Right hindlimb (tissue), 1 donor: ENCODE measurements around the gene MYL3.
A peak's percentile ranks its signal among the peaks of the same experiment; 100 is the strongest.

Experiments used
- DNase-seq: peaks from one replicate; pipeline ENCODE4 v3.0.0-alpha.2; 2018

MYL3 gene

DNA sequence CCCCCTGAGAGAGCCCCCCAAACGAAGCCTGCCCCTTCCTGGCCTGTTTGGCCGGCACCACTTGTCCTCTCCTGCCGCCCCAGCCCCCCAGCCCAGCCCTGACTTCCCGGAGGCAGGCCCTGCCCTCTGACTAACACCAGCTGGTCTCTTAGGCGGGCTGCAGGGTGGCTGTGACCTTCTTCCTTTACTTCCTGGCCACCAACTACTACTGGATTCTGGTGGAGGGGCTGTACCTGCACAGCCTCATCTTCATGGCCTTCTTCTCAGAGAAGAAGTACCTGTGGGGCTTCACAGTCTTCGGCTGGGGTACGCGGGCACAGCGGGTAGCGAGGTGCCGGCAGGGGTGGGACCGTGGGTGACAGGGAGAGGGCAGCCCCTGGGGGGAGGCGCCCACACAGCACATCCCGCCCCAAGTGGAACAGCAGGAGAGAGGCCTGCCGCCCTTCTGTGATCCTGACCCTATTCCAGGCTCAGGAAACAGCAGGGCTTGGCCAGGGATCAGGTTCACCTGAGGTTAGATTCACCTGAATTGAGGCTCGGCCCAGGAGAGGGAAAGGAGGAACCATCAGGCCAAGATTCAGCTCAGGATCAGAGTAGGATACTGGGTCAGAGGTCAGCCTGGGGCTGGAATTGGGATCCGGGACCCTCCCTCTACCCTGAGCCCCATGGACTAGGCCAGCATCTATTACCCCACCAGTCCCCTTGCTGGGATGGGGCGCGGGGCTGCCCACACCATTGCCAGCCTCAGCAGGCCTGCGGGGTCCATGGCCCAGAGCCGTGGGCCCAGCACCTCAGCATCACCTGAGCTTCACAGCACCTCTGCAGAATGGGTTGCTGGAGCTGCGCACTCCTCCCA is 36.1 kb upstream of the MYL3 start:
- peak; percentile 16 for DNase-seq

DNA sequence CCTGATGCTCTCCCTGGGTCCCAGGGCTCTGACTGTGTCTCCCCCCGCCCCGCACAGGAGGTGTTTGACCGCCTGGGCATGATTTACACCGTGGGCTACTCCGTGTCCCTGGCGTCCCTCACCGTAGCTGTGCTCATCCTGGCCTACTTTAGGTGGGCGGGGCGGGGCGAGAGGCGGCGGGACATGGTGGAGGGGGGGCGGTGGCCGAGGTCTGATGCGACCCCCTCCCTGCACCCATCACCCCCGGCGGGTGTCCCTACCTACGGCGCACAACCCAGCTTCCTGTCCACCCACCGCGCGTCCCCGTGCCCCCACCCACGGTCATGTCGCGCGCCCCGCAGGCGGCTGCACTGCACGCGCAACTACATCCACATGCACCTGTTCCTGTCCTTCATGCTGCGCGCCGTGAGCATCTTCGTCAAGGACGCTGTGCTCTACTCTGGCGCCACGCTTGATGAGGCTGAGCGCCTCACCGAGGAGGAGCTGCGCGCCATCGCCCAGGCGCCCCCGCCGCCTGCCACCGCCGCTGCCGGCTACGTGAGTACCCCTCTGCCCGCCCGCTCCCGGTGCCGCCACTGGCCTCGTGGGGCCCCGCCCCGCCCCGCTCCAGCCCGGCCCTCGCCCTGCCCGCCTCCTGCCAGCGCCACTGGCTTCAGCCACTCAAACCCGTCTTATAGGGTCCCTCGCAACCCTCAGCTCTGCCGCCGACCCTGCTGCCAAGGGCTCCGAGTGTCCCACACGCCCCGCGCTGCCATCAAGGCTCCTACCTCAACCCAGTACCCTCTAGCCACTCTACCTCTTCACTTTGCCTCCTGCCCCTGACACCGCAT is 35.3 kb upstream of the MYL3 start:
- DNase-seq: peak; percentile 47

GRCh38 chr3:46897829-46898320 is 34.6 kb upstream of the MYL3 start:
- DNase-seq: peak; percentile 7

DNA sequence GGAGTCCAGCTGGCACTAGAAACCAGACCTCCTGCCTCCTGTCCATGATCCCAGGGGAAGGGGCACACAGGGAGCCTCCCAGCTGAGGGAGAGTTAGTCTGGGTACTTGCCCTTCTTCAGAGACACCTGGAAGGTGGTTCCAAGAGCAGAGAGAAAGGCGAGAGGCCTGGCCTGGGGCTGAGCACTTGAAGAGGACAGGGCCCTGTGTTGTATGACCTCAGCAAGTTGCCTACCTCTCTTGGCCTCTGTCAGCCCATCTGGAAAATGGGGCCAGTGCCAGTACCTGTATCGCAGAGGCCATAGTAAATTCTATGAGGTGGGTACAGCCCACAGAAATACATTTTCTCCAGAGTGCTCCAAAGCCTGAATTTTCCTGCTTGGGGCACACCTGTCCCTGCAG is 33.8 kb upstream of the MYL3 start:
- peak; percentile 18 for DNase-seq

- DNase-seq: peak; percentile 66
Observed at GRCh38 chr3:46896386-46896785, 33.1 kb upstream of the MYL3 start.

- peak; percentile 16 for DNase-seq
Observed at GRCh38 chr3:46895761-46896160, 32.5 kb upstream of the MYL3 start.

GRCh38 chr3:46895204-46895660 is 32.0 kb upstream of the MYL3 start:
- peak; percentile 77 for DNase-seq

DNA sequence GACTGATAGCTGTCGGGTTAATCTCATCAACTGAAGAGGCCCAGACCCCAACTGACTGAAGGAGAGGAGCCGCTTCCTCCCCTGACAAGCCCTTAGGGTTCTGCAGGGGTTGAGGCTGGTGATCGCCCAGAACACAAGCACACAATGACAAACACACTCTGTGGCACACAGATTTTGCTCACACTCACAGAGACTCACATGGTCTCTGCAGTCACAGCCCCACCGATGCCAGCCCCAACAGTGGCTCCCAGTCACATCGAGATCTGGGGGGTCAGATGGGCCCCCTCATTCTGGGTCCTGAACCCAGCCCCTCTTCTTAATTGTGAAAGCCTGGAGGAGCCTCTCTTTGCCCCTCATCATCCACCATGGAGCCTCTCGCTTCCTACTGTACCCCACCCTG is 31.0 kb upstream of the MYL3 start:
- peak; percentile 16 for DNase-seq

- DNase-seq: no peak
Observed at GRCh38 chr3:46893763-46894162, 30.5 kb upstream of the MYL3 start.

DNA sequence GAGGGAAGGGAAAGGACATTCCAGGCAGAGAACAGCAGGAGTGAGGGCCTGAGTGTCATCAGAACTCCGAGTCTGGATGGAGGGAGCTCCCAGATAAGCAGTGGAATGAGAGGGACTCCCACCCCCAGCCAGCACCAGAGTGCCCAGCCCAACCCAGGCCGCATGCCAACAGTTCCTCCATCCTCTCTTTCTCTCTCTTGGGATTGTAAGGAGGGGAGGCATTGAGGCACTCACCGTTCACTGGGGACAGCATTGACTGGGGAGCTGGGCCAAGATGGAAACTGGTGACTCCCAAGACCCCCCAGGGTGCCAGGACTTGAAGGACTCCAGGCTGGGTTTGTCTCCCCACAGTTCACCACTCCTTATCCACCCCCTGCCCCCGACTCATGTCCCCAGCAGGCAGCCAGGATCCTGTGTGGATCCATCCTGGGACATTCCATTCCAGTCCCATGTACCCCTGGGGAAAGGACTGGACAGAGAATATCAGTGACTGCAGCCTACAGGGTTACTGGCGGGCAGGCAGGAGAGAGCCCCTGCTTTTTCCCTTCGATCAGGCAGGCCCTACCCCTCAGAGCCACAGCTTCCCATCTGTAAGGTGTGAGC is 30.0 kb upstream of the MYL3 start:
- DNase-seq: no peak

DNA sequence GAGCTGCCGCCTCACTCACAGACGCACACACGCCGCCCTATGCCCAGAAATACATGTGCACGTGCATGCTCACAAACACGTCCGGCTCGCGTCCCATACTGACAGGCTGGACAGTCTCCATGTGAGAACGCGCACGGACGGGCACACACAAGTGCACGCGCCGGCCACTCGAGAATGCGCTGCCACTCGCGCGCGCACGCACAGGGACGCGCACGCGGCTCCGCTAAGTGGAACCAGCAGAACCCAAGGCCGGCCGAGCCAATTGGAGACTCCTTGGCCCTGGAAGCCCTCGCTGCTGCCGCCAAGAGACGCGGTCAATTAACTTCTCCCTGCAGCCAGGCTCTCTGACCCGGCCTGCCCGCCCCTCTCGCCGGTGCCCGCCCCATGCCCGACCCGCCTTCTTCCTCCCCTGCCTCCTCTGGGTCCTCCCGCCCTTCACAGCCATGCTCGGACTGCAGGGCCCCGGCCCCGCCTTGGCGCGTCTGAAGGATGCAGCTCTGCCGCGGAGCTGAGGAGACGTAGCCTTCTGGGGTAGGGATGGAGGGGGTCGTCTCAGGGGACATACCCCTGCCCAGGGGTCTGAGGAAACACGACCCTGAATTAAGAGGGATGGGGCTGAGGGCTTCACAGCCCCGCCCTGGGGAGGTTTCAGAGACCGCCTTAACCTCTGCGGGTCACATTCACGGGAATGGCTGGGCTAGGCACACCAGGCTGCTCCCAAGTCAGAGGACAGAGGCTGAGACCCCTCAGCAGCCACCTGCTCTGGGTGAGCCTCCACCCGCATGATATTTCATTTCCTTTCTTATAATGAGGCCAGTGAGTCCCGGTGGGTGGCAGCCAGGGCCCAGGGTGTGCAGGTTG is 29.3 kb upstream of the MYL3 start:
- DNase-seq: peak; percentile 85

- no peak for DNase-seq
Observed at GRCh38 chr3:46891132-46891531, 27.9 kb upstream of the MYL3 start.

GRCh38 chr3:46890132-46890531 is 26.9 kb upstream of the MYL3 start:
- DNase-seq: no peak

- no peak for DNase-seq
Observed at GRCh38 chr3:46889381-46890110, 26.3 kb upstream of the MYL3 start.

- no peak for DNase-seq
Observed at GRCh38 chr3:46888705-46889104, 25.5 kb upstream of the MYL3 start.

- DNase-seq: no peak
Observed at GRCh38 chr3:46887980-46888494, 24.8 kb upstream of the MYL3 start.

- no peak for DNase-seq
Observed at GRCh38 chr3:46885612-46886011, 22.4 kb upstream of the MYL3 start.

DNA sequence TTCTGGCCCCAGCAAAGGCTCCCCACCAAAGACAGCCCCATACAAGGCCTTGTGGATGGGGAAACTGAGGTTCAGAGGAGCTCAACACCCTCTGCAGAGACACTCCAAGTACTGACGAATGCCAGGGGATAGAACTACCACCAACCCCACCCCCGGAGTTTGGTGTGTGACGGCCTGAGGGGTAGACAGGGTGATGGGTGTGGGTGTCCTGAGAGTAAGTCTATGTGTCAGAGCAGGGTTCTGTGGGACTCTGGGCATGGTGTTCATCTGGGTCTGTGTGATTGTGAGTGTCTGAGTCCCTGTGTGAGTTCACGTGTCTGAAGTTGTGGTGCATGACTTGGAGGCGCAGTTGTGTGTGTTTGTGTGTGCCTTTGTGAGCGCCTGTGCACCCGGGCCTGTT is 21.7 kb upstream of the MYL3 start:
- no peak for DNase-seq

GRCh38 chr3:46884427-46884826 is 21.2 kb upstream of the MYL3 start:
- no peak for DNase-seq

- DNase-seq: no peak
Observed at GRCh38 chr3:46883830-46884185, 20.6 kb upstream of the MYL3 start.

- peak; percentile 77 for DNase-seq
Observed at GRCh38 chr3:46883054-46883829, 20.0 kb upstream of the MYL3 start.
